GM23338 (cell line): Measurements from ENCODE around the gene SPATA1. TPM values are rescaled to one million over a fixed set of nuclear protein-coding genes. Genes with fewer than 3 reads are reported as not detected.

Experiments used
- ATAC-seq: fragments of 200-7000 bp; cut with Tn5 transposase; 3 replicates; pipeline ENCODE4 v1.9.1; 2020
- DNase-seq: peaks from one replicate; pipeline ENCODE4 v3.0.0-alpha.2; 2015; ENCODE audit warnings: low spot score
- H2AFZ ChIP-seq: fragments of 200-600 bp; sonication (generic); 2 replicates; pipeline ENCODE4 v1.8.0; 2016; ENCODE audit warnings: antibody characterized with exemption, mild to moderate bottlenecking, moderate library complexity
- H3F3A ChIP-seq: fragments of 200-600 bp; sonication (generic); replicated peaks from 2 replicates; pipeline ENCODE4 v1.8.0; 2017; ENCODE audit warnings: antibody characterized with exemption, mixed run types, low read depth
- H3K27ac ChIP-seq: fragments of 200-600 bp; sonication (generic); 2 replicates; pipeline ENCODE4 v1.6.1; 2016; ENCODE audit warnings: low read depth
- H3K27me3 ChIP-seq: fragments of 200-600 bp; sonication (generic); 2 replicates; pipeline ENCODE4 v1.8.0; 2016; ENCODE audit warnings: mild to moderate bottlenecking, mixed run types, moderate library complexity; ENCODE audit not compliant: insufficient read depth
- H3K36me3 ChIP-seq: fragments of 200-600 bp; sonication (generic); 2 replicates; pipeline ENCODE4 v1.8.0; 2016; ENCODE audit warnings: mild to moderate bottlenecking; ENCODE audit not compliant: insufficient read depth
- H3K4me1 ChIP-seq: fragments of 200-600 bp; sonication (generic); 2 replicates; pipeline ENCODE4 v1.8.0; 2016; ENCODE audit warnings: mild to moderate bottlenecking, moderate library complexity; ENCODE audit not compliant: insufficient read depth
- H3K4me2 ChIP-seq: fragments of 200-600 bp; sonication (generic); 2 replicates; pipeline ENCODE4 v1.7.1; 2017; ENCODE audit warnings: mixed run types
- H3K4me3 ChIP-seq: fragments of 200-600 bp; sonication (generic); 2 replicates; pipeline ENCODE4 v1.6.1; 2016; ENCODE audit warnings: mixed run types
- H3K79me2 ChIP-seq: fragments of 200-600 bp; sonication (generic); replicated peaks from 2 replicates; pipeline ENCODE4 v1.8.0; 2017; ENCODE audit warnings: mild to moderate bottlenecking; ENCODE audit not compliant: insufficient read depth
- H3K9me2 ChIP-seq: fragments of 200-600 bp; sonication (generic); 2 replicates; pipeline ENCODE4 v1.8.0; 2017; ENCODE audit not compliant: insufficient read depth
- H4K20me1 ChIP-seq: fragments of 200-600 bp; sonication (generic); replicated peaks from 2 replicates; pipeline ENCODE4 v1.8.0; 2017; ENCODE audit warnings: mild to moderate bottlenecking; ENCODE audit not compliant: insufficient read depth
- H3K27ac Mint-ChIP-seq: 2 replicates; pipeline ENCODE4 v1.8.0; 2020; ENCODE audit warnings: inconsistent platforms, mild to moderate bottlenecking, moderate library complexity, mixed read lengths
- H3K27me3 Mint-ChIP-seq: 3 replicates; pipeline ENCODE4 v1.8.0; 2022; ENCODE audit warnings: low read depth, mild to moderate bottlenecking, moderate library complexity, mixed read lengths, inconsistent platforms; ENCODE audit not compliant: insufficient read depth, poor library complexity
- H3K36me3 Mint-ChIP-seq: 3 replicates; pipeline ENCODE4 v1.8.0; 2021; ENCODE audit warnings: low read depth, mild to moderate bottlenecking, inconsistent platforms, moderate library complexity, mixed read lengths
- H3K4me1 Mint-ChIP-seq: 3 replicates; pipeline ENCODE4 v1.8.0; 2020; ENCODE audit warnings: mild to moderate bottlenecking, inconsistent platforms, mixed read lengths
- H3K4me3 Mint-ChIP-seq: 3 replicates; pipeline ENCODE4 v1.8.0; 2021; ENCODE audit warnings: moderate library complexity, mild to moderate bottlenecking, inconsistent platforms, mixed read lengths
- H3K9me3 Mint-ChIP-seq: 3 replicates; pipeline ENCODE4 v1.8.0; 2020; ENCODE audit warnings: moderate library complexity, mild to moderate bottlenecking, inconsistent platforms, mixed read lengths
- CREB1 ChIP-seq: fragments of 250-450 bp; sonication (Bioruptor Pico); IDR thresholded peaks from 2 replicates; pipeline ENCODE4 v1.5.0; 2020; ENCODE audit warnings: low read depth, mild to moderate bottlenecking, moderate library complexity
- EZH2phosphoT487 ChIP-seq: fragments of 200-600 bp; sonication (generic); IDR thresholded peaks from one replicate; pipeline ENCODE4 v1.8.1; 2018; ENCODE audit warnings: antibody characterized with exemption; ENCODE audit not compliant: unreplicated experiment
- JUNB ChIP-seq: IDR thresholded peaks from one replicate; pipeline ENCODE4 v1.6.1; 2016; ENCODE audit warnings: antibody characterized with exemption; ENCODE audit not compliant: unreplicated experiment
- NANOG ChIP-seq: IDR thresholded peaks from 2 replicates; pipeline ENCODE4 v1.6.1; 2016; ENCODE audit warnings: antibody characterized with exemption, borderline replicate concordance
- POLR2AphosphoS5 ChIP-seq: IDR thresholded peaks from 2 replicates; pipeline ENCODE4 v1.6.1; 2016; ENCODE audit warnings: antibody characterized with exemption, low read depth
- ZNF114 ChIP-seq: fragments of 250-450 bp; sonication (Bioruptor Pico); IDR thresholded peaks from 2 replicates; pipeline ENCODE4 v1.5.0; 2020; ENCODE audit warnings: mild to moderate bottlenecking, moderate library complexity
- ZNF331 ChIP-seq: fragments of 250-450 bp; sonication (Bioruptor Pico); IDR thresholded peaks from 2 replicates; pipeline ENCODE4 v1.5.0; 2020; ENCODE audit warnings: low read depth, mild to moderate bottlenecking, moderate library complexity
- polyA plus RNA-seq: library from polyadenylated mRNA; unstranded; fragments of >200 nt; fragmentation: Nextera tagmentation; extraction: Ambion mirVana; gene quantifications from 2 replicates; pipeline ENCODE4 v1.2.1, GENCODE V29; 2016
- total RNA-seq: library from RNA; depleted of rRNA; stranded (reverse); fragments of >200 nt; shearing (Covaris generic); gene quantifications from 2 replicates; pipeline ENCODE4 v1.2.3, GENCODE V29; 2014
- TF ChIP-seq, protein P1 (sequence below): fragments of 250-450 bp; sonication (Bioruptor Pico); IDR thresholded peaks from 2 replicates; pipeline ENCODE4 v1.5.0; 2020; ENCODE audit warnings: mild to moderate bottlenecking, moderate library complexity
- TF ChIP-seq, protein P2 (sequence below): IDR thresholded peaks from one replicate; pipeline ENCODE4 v1.6.1; 2018; ENCODE audit warnings: antibody characterized with exemption; ENCODE audit not compliant: unreplicated experiment
- TF ChIP-seq, protein P3 (sequence below): IDR thresholded peaks from 2 replicates; pipeline ENCODE4 v1.6.1; 2016; ENCODE audit warnings: antibody characterized with exemption
- TF ChIP-seq, protein P4 (sequence below), 2 experiments: fragments of 200-600 bp in 1 of 2; sonication (generic) in 1 of 2; conservative IDR thresholded peaks; 2 replicates each; pipeline versions ENCODE4 v1.5.1 to v1.6.1; 2016 to 2017; ENCODE audit warnings: antibody characterized with exemption in 2 of 2, low read depth in 2 of 2, mild to moderate bottlenecking in 2 of 2, moderate library complexity in 1 of 2

Gene SPATA1
- total and polyA plus RNA-seq, 2 experiments from 2014 or later = 3.3 TPM; not detected in 1

DNA sequence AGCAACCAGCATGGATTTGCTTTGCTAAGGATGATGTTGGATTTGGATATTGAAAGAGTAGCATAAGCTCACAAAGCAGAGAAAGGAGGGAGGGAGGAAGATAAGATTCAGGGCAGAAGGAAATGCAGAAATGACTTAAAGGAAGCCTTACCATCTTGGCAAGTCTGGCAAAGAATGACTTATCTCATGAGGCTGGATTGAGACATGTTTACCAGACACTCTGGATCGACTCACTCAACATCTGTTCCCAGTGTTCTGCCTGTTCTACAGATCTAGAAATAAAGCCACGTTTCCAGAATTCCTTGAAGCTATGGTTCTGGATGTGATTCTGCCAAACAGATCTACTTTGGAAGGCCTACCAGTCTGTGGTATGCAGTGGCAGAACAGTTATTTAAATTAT, 106.8 kb downstream of the SPATA1 start:
- Histone ChIP-seq H3K4me3 (no peak overlapping the region), H3K27ac (no peak overlapping the region), H2AFZ (no peak overlapping the region), H4K20me1 (no peaks in the 10 kb centered on the region), H3K36me3 (no peaks in the 10 kb centered on the region; the same call in 1 of the 2 replicates), H3F3A (no peaks in the 10 kb centered on the region), H3K79me2 (no peaks in the 10 kb centered on the region), H3K27me3 (no peaks in the 10 kb centered on the region), H3K9me2 (no peaks in the 10 kb centered on the region), H3K4me1 (no peaks in the 10 kb centered on the region), H3K4me2 (no peak overlapping the region)
- peaks cover 18% of the 10 kb centered on the region for H3K36me3 Mint-ChIP-seq
- no peak for DNase-seq
- TF ChIP-seq, protein P1, sequence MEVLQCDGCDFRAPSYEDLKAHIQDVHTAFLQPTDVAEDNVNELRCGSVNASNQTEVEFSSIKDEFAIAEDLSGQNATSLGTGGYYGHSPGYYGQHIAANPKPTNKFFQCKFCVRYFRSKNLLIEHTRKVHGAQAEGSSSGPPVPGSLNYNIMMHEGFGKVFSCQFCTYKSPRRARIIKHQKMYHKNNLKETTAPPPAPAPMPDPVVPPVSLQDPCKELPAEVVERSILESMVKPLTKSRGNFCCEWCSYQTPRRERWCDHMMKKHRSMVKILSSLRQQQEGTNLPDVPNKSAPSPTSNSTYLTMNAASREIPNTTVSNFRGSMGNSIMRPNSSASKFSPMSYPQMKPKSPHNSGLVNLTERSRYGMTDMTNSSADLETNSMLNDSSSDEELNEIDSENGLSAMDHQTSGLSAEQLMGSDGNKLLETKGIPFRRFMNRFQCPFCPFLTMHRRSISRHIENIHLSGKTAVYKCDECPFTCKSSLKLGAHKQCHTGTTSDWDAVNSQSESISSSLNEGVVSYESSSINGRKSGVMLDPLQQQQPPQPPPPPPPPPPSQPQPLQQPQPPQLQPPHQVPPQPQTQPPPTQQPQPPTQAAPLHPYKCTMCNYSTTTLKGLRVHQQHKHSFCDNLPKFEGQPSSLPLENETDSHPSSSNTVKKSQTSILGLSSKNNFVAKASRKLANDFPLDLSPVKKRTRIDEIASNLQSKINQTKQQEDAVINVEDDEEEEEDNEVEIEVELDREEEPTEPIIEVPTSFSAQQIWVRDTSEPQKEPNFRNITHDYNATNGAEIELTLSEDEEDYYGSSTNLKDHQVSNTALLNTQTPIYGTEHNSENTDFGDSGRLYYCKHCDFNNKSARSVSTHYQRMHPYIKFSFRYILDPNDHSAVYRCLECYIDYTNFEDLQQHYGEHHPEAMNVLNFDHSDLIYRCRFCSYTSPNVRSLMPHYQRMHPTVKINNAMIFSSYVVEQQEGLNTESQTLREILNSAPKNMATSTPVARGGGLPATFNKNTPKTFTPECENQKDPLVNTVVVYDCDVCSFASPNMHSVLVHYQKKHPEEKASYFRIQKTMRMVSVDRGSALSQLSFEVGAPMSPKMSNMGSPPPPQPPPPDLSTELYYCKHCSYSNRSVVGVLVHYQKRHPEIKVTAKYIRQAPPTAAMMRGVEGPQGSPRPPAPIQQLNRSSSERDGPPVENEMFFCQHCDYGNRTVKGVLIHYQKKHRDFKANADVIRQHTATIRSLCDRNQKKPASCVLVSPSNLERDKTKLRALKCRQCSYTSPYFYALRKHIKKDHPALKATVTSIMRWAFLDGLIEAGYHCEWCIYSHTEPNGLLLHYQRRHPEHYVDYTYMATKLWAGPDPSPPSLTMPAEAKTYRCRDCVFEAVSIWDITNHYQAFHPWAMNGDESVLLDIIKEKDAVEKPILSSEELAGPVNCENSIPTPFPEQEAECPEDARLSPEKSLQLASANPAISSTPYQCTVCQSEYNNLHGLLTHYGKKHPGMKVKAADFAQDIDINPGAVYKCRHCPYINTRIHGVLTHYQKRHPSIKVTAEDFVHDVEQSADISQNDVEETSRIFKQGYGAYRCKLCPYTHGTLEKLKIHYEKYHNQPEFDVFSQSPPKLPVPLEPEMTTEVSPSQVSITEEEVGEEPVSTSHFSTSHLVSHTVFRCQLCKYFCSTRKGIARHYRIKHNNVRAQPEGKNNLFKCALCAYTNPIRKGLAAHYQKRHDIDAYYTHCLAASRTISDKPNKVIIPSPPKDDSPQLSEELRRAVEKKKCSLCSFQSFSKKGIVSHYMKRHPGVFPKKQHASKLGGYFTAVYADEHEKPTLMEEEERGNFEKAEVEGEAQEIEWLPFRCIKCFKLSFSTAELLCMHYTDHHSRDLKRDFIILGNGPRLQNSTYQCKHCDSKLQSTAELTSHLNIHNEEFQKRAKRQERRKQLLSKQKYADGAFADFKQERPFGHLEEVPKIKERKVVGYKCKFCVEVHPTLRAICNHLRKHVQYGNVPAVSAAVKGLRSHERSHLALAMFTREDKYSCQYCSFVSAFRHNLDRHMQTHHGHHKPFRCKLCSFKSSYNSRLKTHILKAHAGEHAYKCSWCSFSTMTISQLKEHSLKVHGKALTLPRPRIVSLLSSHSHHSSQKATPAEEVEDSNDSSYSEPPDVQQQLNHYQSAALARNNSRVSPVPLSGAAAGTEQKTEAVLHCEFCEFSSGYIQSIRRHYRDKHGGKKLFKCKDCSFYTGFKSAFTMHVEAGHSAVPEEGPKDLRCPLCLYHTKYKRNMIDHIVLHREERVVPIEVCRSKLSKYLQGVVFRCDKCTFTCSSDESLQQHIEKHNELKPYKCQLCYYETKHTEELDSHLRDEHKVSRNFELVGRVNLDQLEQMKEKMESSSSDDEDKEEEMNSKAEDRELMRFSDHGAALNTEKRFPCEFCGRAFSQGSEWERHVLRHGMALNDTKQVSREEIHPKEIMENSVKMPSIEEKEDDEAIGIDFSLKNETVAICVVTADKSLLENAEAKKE (CRISPR knock-in tag) = no peak
- TF ChIP-seq, protein P2, sequence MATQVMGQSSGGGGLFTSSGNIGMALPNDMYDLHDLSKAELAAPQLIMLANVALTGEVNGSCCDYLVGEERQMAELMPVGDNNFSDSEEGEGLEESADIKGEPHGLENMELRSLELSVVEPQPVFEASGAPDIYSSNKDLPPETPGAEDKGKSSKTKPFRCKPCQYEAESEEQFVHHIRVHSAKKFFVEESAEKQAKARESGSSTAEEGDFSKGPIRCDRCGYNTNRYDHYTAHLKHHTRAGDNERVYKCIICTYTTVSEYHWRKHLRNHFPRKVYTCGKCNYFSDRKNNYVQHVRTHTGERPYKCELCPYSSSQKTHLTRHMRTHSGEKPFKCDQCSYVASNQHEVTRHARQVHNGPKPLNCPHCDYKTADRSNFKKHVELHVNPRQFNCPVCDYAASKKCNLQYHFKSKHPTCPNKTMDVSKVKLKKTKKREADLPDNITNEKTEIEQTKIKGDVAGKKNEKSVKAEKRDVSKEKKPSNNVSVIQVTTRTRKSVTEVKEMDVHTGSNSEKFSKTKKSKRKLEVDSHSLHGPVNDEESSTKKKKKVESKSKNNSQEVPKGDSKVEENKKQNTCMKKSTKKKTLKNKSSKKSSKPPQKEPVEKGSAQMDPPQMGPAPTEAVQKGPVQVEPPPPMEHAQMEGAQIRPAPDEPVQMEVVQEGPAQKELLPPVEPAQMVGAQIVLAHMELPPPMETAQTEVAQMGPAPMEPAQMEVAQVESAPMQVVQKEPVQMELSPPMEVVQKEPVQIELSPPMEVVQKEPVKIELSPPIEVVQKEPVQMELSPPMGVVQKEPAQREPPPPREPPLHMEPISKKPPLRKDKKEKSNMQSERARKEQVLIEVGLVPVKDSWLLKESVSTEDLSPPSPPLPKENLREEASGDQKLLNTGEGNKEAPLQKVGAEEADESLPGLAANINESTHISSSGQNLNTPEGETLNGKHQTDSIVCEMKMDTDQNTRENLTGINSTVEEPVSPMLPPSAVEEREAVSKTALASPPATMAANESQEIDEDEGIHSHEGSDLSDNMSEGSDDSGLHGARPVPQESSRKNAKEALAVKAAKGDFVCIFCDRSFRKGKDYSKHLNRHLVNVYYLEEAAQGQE = no peak
- TF ChIP-seq EZH2phosphoT487 = no peak
- no peak for TF ChIP-seq NANOG
- TF ChIP-seq POLR2AphosphoS5 = no peak
- TF ChIP-seq ZNF114 (CRISPR knock-in tag) = no peak
- no peak for TF ChIP-seq ZNF331
- no peak for TF ChIP-seq JUNB
- TF ChIP-seq, protein P3, sequence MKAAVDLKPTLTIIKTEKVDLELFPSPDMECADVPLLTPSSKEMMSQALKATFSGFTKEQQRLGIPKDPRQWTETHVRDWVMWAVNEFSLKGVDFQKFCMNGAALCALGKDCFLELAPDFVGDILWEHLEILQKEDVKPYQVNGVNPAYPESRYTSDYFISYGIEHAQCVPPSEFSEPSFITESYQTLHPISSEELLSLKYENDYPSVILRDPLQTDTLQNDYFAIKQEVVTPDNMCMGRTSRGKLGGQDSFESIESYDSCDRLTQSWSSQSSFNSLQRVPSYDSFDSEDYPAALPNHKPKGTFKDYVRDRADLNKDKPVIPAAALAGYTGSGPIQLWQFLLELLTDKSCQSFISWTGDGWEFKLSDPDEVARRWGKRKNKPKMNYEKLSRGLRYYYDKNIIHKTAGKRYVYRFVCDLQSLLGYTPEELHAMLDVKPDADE = no peak
- TF ChIP-seq, protein P4, sequence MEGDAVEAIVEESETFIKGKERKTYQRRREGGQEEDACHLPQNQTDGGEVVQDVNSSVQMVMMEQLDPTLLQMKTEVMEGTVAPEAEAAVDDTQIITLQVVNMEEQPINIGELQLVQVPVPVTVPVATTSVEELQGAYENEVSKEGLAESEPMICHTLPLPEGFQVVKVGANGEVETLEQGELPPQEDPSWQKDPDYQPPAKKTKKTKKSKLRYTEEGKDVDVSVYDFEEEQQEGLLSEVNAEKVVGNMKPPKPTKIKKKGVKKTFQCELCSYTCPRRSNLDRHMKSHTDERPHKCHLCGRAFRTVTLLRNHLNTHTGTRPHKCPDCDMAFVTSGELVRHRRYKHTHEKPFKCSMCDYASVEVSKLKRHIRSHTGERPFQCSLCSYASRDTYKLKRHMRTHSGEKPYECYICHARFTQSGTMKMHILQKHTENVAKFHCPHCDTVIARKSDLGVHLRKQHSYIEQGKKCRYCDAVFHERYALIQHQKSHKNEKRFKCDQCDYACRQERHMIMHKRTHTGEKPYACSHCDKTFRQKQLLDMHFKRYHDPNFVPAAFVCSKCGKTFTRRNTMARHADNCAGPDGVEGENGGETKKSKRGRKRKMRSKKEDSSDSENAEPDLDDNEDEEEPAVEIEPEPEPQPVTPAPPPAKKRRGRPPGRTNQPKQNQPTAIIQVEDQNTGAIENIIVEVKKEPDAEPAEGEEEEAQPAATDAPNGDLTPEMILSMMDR (conservative IDR thresholded peaks at IDR 0.05; ENCODE audit: low read depth in 2 of 2) = no peak
- TF ChIP-seq CREB1 (CRISPR knock-in tag) = no peak
- H3K9me3 Mint-ChIP-seq = peaks cover 27% of the 10 kb centered on the region
- no peak overlapping the region for H3K27ac Mint-ChIP-seq
- ATAC-seq = no peak
- no peak overlapping the region for H3K4me3 Mint-ChIP-seq
- peaks cover 9% of the 10 kb centered on the region; the same call in 2 of the 3 replicates for H3K4me1 Mint-ChIP-seq
- peaks cover 5% of the 10 kb centered on the region for H3K27me3 Mint-ChIP-seq
